ENCODE measurements around the gene MTERF4.

Gene MTERF4

DNA sequence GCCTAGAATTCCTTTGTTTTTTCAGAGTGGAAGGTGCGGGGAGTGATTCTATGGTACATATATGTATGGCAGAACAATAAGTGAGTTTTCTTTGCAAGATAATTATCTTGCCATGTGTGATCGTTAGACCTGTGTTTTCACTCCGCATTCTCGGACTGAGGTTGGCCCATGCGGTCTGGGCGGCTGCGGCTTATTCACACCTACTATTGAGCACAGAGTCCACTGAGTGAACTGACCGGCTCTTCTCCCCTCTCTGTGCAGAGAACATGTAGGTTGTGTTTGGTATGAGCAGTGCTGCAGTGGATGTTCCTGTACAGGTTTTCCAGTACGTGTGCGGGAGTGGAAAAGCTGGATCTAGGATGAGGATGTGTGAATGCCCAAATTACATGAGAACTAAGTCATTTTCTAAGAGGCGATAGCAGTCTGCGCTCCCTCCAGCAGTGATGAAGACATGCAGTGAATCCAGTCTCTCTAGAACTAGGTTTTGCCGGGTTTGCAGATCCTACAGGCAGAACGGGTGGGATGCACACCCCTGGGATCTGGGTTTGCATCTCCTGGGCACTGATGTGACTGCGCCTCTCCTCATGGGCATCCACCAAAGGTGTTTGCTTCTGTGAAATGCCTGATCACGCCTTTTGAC is 27.1 kb downstream of the MTERF4 start:
- in situ Hi-C loops (cut with HindIII; ENCODE audit: low pct_ligation_motif_present, low pct_unique_long_range_greater_than_20kb, low sequenced_read_pairs) = no loop called here
- DNase-seq = no peak

DNA sequence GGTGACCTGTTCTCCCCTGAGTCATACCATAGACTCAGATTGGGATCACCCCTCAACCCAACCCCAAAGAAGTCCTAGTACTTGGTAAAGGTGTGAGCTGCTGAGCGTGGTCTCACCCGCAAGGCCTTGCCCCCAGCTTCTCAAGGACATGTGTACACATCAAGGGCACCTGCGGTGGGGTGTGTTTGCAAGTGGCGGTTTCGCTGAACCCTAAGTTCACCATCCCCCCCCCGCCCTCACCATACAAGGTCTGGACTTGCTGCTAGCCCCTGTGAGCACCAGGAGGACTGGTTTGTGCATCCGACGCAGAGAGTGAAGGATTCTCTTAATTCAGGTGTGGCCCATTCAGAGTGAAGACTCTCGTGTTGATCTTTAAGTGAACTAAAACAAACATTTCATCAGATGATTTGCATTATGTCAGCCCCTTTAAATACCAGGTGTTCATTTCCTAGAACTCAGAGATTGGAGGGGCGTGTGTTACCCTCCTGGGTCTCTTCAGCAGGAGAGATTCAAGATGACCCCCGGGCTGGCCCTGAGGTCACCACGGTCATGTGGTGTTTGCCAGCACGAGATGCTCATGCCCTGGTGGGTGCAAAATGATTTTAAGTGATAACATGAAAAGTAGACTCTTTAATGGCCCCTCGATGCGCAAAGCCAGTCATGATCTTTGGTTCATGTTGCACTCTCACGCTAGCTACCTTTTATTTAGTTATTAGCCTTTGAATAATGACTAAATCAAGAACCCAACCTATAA is 27.8 kb downstream of the MTERF4 start:
- in situ Hi-C loops (cut with HindIII; ENCODE audit: low pct_ligation_motif_present, low pct_unique_long_range_greater_than_20kb, low sequenced_read_pairs) = no loop called here

GRCh38 chr2:241073166-241074064 is 28.7 kb downstream of the MTERF4 start:
- in situ Hi-C loops (cut with HindIII; ENCODE audit: low pct_ligation_motif_present, low pct_unique_long_range_greater_than_20kb, low sequenced_read_pairs) = no loop called here
- no peak for DNase-seq

More for the DNA sequence above, 27.8 kb downstream of the MTERF4 start:
- no peak for DNase-seq

DNA sequence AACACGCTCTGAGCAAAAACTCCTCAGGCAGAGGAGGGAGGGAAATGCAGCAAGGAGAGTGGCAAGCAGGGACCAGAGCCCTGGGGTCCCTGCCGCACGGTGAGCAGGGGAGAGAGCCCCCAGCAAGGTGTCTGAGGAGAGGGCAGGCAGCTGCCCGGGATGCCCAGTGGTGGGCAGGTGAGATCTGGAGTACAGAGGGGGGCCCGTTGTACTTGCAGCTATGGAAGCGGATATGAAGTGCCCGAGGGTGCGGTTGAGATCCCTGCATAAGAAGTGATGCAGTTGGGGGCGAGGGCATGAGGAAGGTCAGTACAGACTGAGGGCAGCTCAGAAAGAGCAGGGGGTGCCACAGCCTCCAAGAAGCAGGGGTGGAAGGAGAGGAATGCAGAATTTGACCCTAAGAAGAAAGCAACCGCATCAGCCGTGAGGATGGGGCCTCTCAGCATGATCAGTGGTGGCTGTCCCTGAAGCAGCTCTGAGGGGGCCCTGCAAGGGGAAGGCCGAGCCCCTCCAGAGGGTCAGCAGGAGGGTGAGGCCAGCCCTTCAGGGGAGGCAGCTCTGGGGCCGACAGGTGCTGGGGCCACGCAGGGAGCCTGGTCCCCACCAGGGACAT is 29.4 kb downstream of the MTERF4 start:
- in situ Hi-C loops (cut with HindIII; ENCODE audit: low pct_ligation_motif_present, low pct_unique_long_range_greater_than_20kb, low sequenced_read_pairs) = no loop called here

DNA sequence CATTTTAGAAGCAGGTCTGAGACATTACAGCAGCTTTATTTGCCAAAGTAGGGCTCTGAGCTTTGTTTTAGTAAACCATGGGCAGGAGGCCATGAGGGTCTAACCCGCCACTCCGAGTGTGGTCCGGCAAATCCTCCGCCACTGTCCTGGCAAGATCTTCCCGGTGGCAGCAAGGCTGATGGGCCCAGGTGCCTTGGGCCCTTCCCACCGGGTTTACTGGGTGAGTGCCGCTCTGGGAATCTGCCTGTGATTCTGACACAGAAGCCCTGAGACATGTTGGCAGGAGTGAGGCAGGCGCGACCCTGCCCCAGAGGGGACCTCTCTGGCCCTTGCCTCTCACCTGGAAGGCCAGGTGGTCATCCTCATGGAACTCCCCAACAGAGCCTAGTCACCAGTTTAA is 29.9 kb downstream of the MTERF4 start:
- in situ Hi-C loops (cut with HindIII; ENCODE audit: low pct_ligation_motif_present, low pct_unique_long_range_greater_than_20kb, low sequenced_read_pairs) = no loop called here
- DNase-seq = no peak

More for the DNA sequence above, 29.4 kb downstream of the MTERF4 start:
- no peak for DNase-seq

DNA sequence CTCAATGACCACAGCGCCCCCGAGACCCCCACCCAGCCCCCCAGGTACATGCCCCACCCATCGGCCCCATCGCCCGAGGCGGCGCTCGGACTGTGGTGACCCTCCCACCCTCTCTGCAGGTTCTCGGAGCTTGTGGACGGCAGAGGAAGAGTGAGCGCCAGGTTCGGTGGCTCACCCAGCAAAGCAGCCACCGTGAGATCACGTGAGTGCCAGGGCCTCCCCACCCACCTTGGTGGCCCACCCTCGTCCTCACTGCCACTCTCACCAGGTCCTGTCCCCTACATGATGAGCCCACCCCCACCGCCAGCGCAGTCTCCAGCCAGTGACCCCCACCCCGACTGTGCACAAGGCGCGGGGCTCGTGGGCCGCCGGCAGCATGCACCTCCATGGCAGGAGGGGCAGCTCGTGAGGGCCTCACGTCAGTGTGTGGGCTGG is 30.4 kb downstream of the MTERF4 start:
- in situ Hi-C loops (cut with HindIII; ENCODE audit: low pct_ligation_motif_present, low pct_unique_long_range_greater_than_20kb, low sequenced_read_pairs) = no loop called here
- DNase-seq = no peak

- in situ Hi-C loops (cut with HindIII; ENCODE audit: low pct_ligation_motif_present, low pct_unique_long_range_greater_than_20kb, low sequenced_read_pairs) = no loop called here
- DNase-seq = no peak
Observed at GRCh38 chr2:241070811-241071676, 31.0 kb downstream of the MTERF4 start.

DNA sequence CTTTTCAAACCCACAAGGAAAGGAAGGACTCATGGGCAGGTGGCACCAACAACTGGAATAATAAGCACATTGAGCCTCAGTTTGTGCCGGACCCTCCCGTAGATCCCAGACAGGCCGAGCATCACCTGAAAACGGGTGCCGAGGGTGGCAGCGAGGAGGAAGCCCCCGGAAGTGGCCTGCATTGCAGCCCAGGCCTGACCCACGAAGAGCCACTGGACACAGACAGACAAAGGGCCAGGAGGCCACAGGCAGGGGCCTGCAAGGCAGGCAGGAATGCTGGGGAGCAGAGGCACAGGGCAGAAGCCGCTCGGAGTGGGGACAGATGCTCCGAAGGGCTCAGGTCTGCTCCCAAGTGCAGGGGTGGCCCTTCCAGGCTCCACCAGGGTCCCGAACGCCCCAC is 31.7 kb downstream of the MTERF4 start:
- in situ Hi-C loops (cut with HindIII; ENCODE audit: low pct_ligation_motif_present, low pct_unique_long_range_greater_than_20kb, low sequenced_read_pairs) = no loop called here
- DNase-seq = no peak

DNA sequence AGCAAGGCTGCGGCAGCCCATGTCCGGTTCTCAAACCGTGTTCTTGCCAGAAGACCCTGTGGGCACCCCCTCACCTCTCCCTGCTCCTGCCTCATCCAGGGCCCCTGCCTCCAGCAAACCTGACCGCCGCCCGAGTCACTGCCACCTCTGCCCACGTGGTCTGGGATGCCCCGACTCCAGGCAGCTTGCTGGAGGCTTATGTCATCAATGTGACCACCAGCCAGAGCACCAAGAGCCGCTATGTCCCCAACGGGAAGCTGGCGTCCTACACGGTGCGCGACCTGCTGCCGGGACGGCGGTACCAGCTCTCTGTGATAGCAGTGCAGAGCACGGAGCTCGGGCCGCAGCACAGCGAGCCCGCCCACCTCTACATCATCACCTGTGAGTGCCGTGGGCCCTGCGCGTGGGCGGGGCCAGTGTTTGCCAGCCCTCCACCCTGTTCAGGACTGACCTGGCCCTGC is 32.2 kb downstream of the MTERF4 start:
- in situ Hi-C loops (cut with HindIII; ENCODE audit: low pct_ligation_motif_present, low pct_unique_long_range_greater_than_20kb, low sequenced_read_pairs) = no loop called here
- no peak for DNase-seq

DNA sequence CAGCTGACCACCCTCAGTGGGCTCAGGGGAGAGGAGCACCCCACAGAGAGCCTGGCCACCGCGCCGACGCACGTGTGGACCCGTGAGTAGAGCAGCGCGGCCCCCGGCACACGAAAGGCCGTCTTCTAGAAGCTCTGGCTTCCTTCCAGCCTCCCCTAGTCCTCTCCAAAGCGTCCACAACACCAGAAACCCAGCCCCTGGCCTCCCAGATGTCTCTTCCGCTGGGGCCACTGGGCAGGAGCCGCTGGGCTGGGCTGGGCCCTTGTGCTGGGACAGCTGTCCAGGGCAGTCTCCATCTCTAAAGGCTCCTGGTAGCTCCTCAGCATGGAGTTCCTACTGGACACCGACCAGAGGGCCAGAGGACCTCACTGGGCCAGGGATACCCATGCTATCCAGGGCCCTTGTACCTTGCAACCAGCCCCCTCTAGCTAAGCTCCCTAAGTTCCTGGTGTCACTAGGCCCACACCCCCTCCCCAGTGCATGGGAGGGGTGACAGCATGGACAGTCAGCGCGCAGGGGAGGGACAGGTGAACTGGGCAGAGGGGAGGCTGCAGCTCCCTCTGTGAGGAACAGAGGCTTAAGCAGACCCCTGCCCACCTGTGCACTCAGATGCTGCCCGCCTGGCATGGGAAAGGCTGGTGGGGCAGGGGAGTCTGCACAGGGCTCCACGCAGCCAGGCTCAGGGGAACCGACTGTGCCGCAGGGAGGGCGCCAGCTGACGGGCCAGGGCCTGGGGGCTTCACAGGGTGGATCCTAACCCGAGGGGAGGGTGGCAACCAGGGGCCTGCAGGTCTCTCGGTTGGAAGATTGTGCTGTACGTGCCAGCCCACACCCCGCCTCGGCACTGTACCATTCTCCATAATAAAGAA is 32.9 kb downstream of the MTERF4 start:
- DNase-seq = no peak
- in situ Hi-C loops (cut with HindIII; ENCODE audit: low pct_ligation_motif_present, low pct_unique_long_range_greater_than_20kb, low sequenced_read_pairs) = no loop called here

DNA sequence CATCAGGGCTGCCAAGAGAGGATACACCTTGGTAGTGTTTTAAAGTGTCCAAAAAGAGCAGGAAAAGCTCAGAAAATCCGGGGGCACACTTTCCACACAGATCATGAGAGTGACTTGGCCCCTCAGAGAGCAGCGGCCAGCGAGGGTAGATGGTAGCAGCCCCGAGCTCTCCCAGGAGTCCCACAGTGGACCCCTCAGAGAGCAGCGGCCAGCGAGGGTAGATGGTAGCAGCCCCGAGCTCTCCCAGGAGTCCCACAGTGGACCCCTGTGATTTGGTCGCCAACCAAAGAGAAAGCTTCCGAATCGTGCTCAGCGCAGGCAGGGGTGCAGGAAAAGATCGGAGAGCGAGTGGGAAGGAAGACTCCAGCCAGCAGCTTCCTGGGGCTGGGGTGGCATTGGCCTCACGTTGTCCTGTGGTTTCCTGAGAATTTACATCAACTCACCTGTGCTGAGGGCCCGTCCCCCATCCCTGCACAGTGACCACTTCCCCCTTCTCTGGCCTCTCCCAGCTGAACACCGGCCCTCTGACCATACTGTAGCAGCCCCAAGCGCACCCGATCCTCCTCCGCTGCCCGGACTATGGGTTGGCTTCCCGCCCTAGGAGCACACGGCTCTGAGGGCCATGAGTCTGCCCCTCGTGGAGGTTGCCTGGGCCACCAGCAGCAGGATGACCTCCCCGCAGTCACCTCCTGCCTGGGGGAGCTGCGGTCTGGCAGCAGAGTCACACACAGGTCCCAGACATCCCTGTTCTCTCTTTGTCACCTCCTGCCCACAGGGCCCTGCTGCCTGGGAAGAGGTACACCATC is 33.7 kb downstream of the MTERF4 start:
- in situ Hi-C loops (cut with HindIII; ENCODE audit: low pct_ligation_motif_present, low pct_unique_long_range_greater_than_20kb, low sequenced_read_pairs) = no loop called here
- DNase-seq = no peak

GRCh38 chr2:241067501-241068135 is 34.5 kb downstream of the MTERF4 start:
- in situ Hi-C loops (cut with HindIII; ENCODE audit: low pct_ligation_motif_present, low pct_unique_long_range_greater_than_20kb, low sequenced_read_pairs) = no loop called here
- no peak for DNase-seq

DNA sequence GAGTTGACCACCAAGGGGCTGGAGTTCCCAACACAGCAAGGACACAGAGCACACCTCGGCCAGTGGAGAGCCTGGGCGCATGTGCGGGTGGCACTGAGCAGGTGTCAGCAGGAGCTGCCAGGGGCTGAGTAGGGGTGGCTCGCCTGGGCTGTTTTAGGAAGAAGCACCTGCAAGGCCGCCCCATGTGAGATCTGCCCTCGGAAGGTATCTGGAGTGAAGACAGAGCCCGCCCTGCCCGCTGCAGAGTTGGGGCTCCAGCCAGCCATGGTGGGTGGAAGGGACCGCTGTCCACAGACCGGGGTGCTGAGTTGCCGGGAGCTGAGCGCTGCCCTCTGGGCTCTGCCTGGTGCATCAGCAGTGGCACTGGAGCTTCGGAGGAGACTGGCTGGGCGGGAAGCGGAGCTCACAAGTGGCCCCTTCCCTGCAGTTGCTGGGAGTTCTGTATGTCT is 35.2 kb downstream of the MTERF4 start:
- in situ Hi-C loops (cut with HindIII; ENCODE audit: low pct_ligation_motif_present, low pct_unique_long_range_greater_than_20kb, low sequenced_read_pairs) = no loop called here
- peak; percentile 53 for DNase-seq

DNA sequence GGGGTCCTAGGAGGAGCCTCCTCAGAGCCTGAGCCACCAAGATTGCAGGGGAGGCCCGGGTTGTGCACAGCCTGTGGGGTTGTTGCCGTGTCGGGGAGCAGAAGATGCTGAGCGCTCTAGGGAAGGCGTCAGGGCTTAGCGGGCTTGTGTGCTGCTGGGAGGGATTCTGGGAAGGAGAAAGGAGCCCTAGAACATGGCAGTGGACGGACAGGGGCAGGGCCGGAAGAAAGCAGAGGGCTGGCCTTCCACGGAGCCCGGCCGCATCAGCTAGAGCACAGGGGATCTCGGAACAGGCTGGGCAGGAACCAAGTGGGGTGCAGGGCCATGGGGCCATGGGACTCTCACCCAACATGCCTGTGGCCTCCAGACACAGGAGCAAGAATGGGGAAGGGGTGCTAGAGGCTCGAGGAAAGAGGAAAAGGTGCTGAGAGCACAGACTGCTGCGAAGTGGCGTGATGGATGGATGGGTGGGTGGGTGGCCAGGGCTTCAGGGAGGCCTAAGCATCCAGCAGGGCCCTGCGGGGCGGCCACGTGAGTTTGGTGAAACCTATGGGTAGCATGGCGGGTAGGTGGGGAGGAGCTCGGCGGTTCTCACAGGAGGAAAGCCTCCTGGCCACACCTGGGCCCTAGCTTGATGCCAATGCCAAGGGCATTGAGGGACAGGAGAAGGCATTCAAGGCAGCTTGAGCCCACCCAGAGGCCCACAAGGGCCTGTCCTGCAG is 35.8 kb downstream of the MTERF4 start:
- in situ Hi-C loops (cut with HindIII; ENCODE audit: low pct_ligation_motif_present, low pct_unique_long_range_greater_than_20kb, low sequenced_read_pairs) = no loop called here
- DNase-seq = no peak

GRCh38 chr2:241065355-241065803 is 36.7 kb downstream of the MTERF4 start:
- in situ Hi-C loops (cut with HindIII; ENCODE audit: low pct_ligation_motif_present, low pct_unique_long_range_greater_than_20kb, low sequenced_read_pairs) = no loop called here

More at GRCh38 chr2:241065355-241065803, 36.7 kb downstream of the MTERF4 start:
- DNase-seq = no peak
